Astrocyte (in vitro differentiated cells and primary cell): ENCODE results near the gene GPATCH4.

Source experiments
- CTCF ChIP-seq: IDR thresholded peaks from 2 replicates; pipeline ENCODE4 v1.5.1; 2011; ENCODE audit warnings: low read depth, mild to moderate bottlenecking, inconsistent platforms, low read length, moderate library complexity; ENCODE audit not compliant: insufficient read depth
- EZH2 ChIP-seq: IDR thresholded peaks from 2 replicates; pipeline ENCODE4 v1.6.1; 2012; ENCODE audit warnings: mild to moderate bottlenecking, low read length, inconsistent platforms; ENCODE audit not compliant: insufficient read depth

- TF ChIP-seq CTCF = no peak
- TF ChIP-seq EZH2 = no peak
Observed at GRCh38 chr1:156594190-156594589, 7.1 kb downstream of the GPATCH4 start.
